ENCODE data around the gene SURF2.

The SURF2 gene

GRCh38 chr9:133369933-133370332 lies 13.6 kb downstream of the SURF2 start:
- H3K36me3 ChIP-seq (ENCODE audit: low read depth), result peaks cover 89% of the 10 kb centered on the region
- H3K27ac ChIP-seq (ENCODE audit: poor library complexity, severe bottlenecking), result no peak overlapping the region
- DNase-seq (ENCODE audit: low spot score) (no peak), ATAC-seq (ENCODE audit: low read depth) (no peak)
- no peak for TF ChIP-seq CTCF (IDR thresholded peaks at IDR 0.05; ENCODE audit: poor library complexity, severe bottlenecking)
- no peaks in the 10 kb centered on the region for H3K27me3 ChIP-seq (ENCODE audit: insufficient read depth, poor library complexity, severe bottlenecking)
- no peak overlapping the region for H3K4me3 ChIP-seq (ENCODE audit: severe bottlenecking)
- H3K4me1 ChIP-seq (ENCODE audit: insufficient read depth, poor library complexity, severe bottlenecking), result peaks cover 11% of the 10 kb centered on the region
- H3K9me3 ChIP-seq (ENCODE audit: severe bottlenecking), result no peaks in the 10 kb centered on the region

GRCh38 chr9:133370685-133371084 lies 14.3 kb downstream of the SURF2 start:
- TF ChIP-seq CTCF (IDR thresholded peaks at IDR 0.05; ENCODE audit: poor library complexity, severe bottlenecking), result no peak
- no peaks in the 10 kb centered on the region for H3K27me3 ChIP-seq (ENCODE audit: insufficient read depth, poor library complexity, severe bottlenecking)
- H3K4me3 ChIP-seq (ENCODE audit: severe bottlenecking), result no peak overlapping the region
- peaks cover 81% of the 10 kb centered on the region for H3K36me3 ChIP-seq (ENCODE audit: low read depth)
- DNase-seq (ENCODE audit: low spot score), result no peak
- H3K4me1 ChIP-seq (ENCODE audit: insufficient read depth, poor library complexity, severe bottlenecking), result peaks cover 4% of the 10 kb centered on the region
- H3K9me3 ChIP-seq (ENCODE audit: severe bottlenecking), result no peaks in the 10 kb centered on the region
- ATAC-seq (ENCODE audit: low read depth), result no peak
- no peak overlapping the region for H3K27ac ChIP-seq (ENCODE audit: poor library complexity, severe bottlenecking)

- no peak for TF ChIP-seq CTCF (IDR thresholded peaks at IDR 0.05; ENCODE audit: poor library complexity, severe bottlenecking)
Measured at GRCh38 chr9:133371261-133371711, 14.9 kb downstream of the SURF2 start.

GRCh38 chr9:133372144-133372543 lies 15.8 kb downstream of the SURF2 start:
- H3K4me3 ChIP-seq (ENCODE audit: severe bottlenecking), result no peak overlapping the region
- peaks cover 67% of the 10 kb centered on the region for H3K36me3 ChIP-seq (ENCODE audit: low read depth)
- H3K4me1 ChIP-seq (ENCODE audit: insufficient read depth, poor library complexity, severe bottlenecking), result no peaks in the 10 kb centered on the region
- no peaks in the 10 kb centered on the region for H3K9me3 ChIP-seq (ENCODE audit: severe bottlenecking)
- DNase-seq (ENCODE audit: low spot score) (no peak), ATAC-seq (ENCODE audit: low read depth) (no peak)
- no peak overlapping the region for H3K27ac ChIP-seq (ENCODE audit: poor library complexity, severe bottlenecking)
- TF ChIP-seq CTCF (IDR thresholded peaks at IDR 0.05; ENCODE audit: poor library complexity, severe bottlenecking), result no peak
- no peaks in the 10 kb centered on the region for H3K27me3 ChIP-seq (ENCODE audit: insufficient read depth, poor library complexity, severe bottlenecking)

More at GRCh38 chr9:133371261-133371711, 14.9 kb downstream of the SURF2 start:
- DNase-seq (ENCODE audit: low spot score), result no peak
- no peak overlapping the region for H3K27ac ChIP-seq (ENCODE audit: poor library complexity, severe bottlenecking)
- H3K9me3 ChIP-seq (ENCODE audit: severe bottlenecking), result no peaks in the 10 kb centered on the region
- peaks cover 75% of the 10 kb centered on the region for H3K36me3 ChIP-seq (ENCODE audit: low read depth)
- no peak for ATAC-seq (ENCODE audit: low read depth)
- H3K27me3 ChIP-seq (ENCODE audit: insufficient read depth, poor library complexity, severe bottlenecking), result no peaks in the 10 kb centered on the region
- no peaks in the 10 kb centered on the region for H3K4me1 ChIP-seq (ENCODE audit: insufficient read depth, poor library complexity, severe bottlenecking)
- no peak overlapping the region for H3K4me3 ChIP-seq (ENCODE audit: severe bottlenecking)

- Histone ChIP-seq H3K36me3 (ENCODE audit: low read depth) (peaks cover 45% of the 10 kb centered on the region), H3K4me3 (ENCODE audit: severe bottlenecking) (peak overlapping the region; percentile 67), H3K9me3 (ENCODE audit: severe bottlenecking) (no peaks in the 10 kb centered on the region), H3K27me3 (ENCODE audit: insufficient read depth, poor library complexity, severe bottlenecking) (no peaks in the 10 kb centered on the region), H3K4me1 (ENCODE audit: insufficient read depth, poor library complexity, severe bottlenecking) (no peaks in the 10 kb centered on the region), H3K27ac (ENCODE audit: poor library complexity, severe bottlenecking) (peak overlapping the region; percentile 89)
- no peak for TF ChIP-seq CTCF (IDR thresholded peaks at IDR 0.05; ENCODE audit: poor library complexity, severe bottlenecking)
- ATAC-seq (ENCODE audit: low read depth) (no peak), DNase-seq (ENCODE audit: low spot score) (no peak)
Measured at GRCh38 chr9:133374612-133375115, 18.3 kb downstream of the SURF2 start.

Data from RWPE2 (cell line).